ENCODE results near the gene ODAD2. TPM values are rescaled to one million over a fixed set of nuclear protein-coding genes. Genes with fewer than 3 reads are reported as not detected.

The ODAD2 gene
- total RNA-seq, 1 experiment from 2014 or later, result 20.4 TPM

GRCh38 chr10:27792216-27792615 lies 206.7 kb downstream of the ODAD2 start:
- H3K4me1 ChIP-seq (ENCODE audit: control insufficient read depth in 1 of 2, insufficient read depth in 2 of 2, low read length in 2 of 2), result no peaks in the 10 kb centered on the region
- no peaks in the 10 kb centered on the region for H4K20me1 ChIP-seq (ENCODE audit: insufficient read depth)
- no peak for DNase-seq (ENCODE audit: low read depth, low spot score)
- H3K4me3 ChIP-seq (replicated peaks in 1 of 2; ENCODE audit: low read depth in 1 of 2, low read length in 2 of 2), result no peak overlapping the region
- TF ChIP-seq POLR2AphosphoS5 (IDR thresholded peaks at IDR 0.05; ENCODE audit: low read depth, low read length), result no peak
- no peak for TF ChIP-seq CBX3 (IDR thresholded peaks at IDR 0.05; ENCODE audit: low read depth)
- TF ChIP-seq POLR2A (IDR thresholded peaks at IDR 0.05; ENCODE audit: borderline replicate concordance, extremely low read depth, insufficient read depth, insufficient read length), result no peak
- no peak for TF ChIP-seq CTCF (IDR thresholded peaks at IDR 0.05 in 2 of 3, conservative IDR thresholded peaks at IDR 0.05 in 1 of 3; ENCODE audit: borderline replicate concordance in 1 of 3, insufficient read depth in 1 of 3, low read depth in 2 of 3, low read length in 2 of 3)
- no peak for TF ChIP-seq EZH2phosphoT487 (IDR thresholded peaks at IDR 0.05; ENCODE audit: borderline replicate concordance)
- TF ChIP-seq ATF3 (IDR thresholded peaks at IDR 0.05), result no peak
- TF ChIP-seq CEBPB (IDR thresholded peaks at IDR 0.05; ENCODE audit: low read depth), result no peak
- no peak for TF ChIP-seq ELF1 (IDR thresholded peaks at IDR 0.05; ENCODE audit: borderline replicate concordance, low read depth)
- no peak for TF ChIP-seq SRF (IDR thresholded peaks at IDR 0.05; ENCODE audit: low read depth)
- TF ChIP-seq SP1 (IDR thresholded peaks at IDR 0.05; ENCODE audit: low read depth), result no peak
- TF ChIP-seq SIN3A (IDR thresholded peaks at IDR 0.05; ENCODE audit: low read depth), result no peak
- TF ChIP-seq FOSL1 (IDR thresholded peaks at IDR 0.05; ENCODE audit: low read depth), result no peak
- TF ChIP-seq ZFX (IDR thresholded peaks at IDR 0.05), result no peak
- no peak for TF ChIP-seq EGR1 (IDR thresholded peaks at IDR 0.05; ENCODE audit: low read depth)
- no peak for TF ChIP-seq REST (IDR thresholded peaks at IDR 0.05; ENCODE audit: low read depth)
- no peaks in the 10 kb centered on the region for H3K27me3 ChIP-seq (ENCODE audit: insufficient read depth, low read length)
- H3K9ac ChIP-seq (ENCODE audit: low read length), result no peak overlapping the region
- BruUV-seq (replicated peaks), result no TSS peak
- H3K79me2 ChIP-seq (ENCODE audit: insufficient read depth, low read length), result no peaks in the 10 kb centered on the region
- H3K4me2 ChIP-seq (ENCODE audit: low read length), result no peak overlapping the region
- no peak overlapping the region for H2AFZ ChIP-seq (ENCODE audit: low read depth, low read length, poor library complexity, severe bottlenecking)
- H3K27ac ChIP-seq (ENCODE audit: low read depth, low read length), result no peak overlapping the region
- ChIA-PET RAD21 (ENCODE audit: low non-redundant PET in 1 of 2, low total read pairs in 2 of 2, uncharacterized antibody in 2 of 2, unreplicated experiment in 2 of 2) (no interaction called here), POLR2A (no interaction called here), CTCF (interaction anchor here (1.4 kb wide), 1 partner anchor 387 kb away, joined by 3 read pairs; no protein-coding TSS in a partner anchor)
- intact Hi-C loops (cut with micrococcal nuclease), result no loop called here
- H3K9me2 ChIP-seq (ENCODE audit: insufficient read depth), result no peaks in the 10 kb centered on the region
- no peaks in the 10 kb centered on the region for H3K9me3 ChIP-seq (ENCODE audit: control insufficient read depth in 1 of 2, insufficient read depth in 1 of 2, low read depth in 1 of 2, low read length in 2 of 2)
- no peak for ATAC-seq
- no peaks in the 10 kb centered on the region for H3K36me3 ChIP-seq (ENCODE audit: control insufficient read depth in 1 of 2, insufficient read depth in 2 of 2, low read length in 2 of 2)

Data from HCT116 (cell line).